Activated B cell treated with CpG ODN at 0.5 μM for 24 hours (primary cell): ENCODE data around the gene SULT4A1. TPM values are rescaled to one million over a fixed set of nuclear protein-coding genes. Genes with fewer than 3 reads are reported as not detected.
A peak's percentile ranks its signal among the peaks of the same experiment; 100 is the strongest.

Experiments
- ATAC-seq: fragments of 200-7000 bp; cut with Tn5 transposase; one replicate; pipeline ENCODE4 v1.10.0; 2021; ENCODE audit warnings: low read depth, mild to moderate bottlenecking, moderate library complexity
- CTCF ChIA-PET: fragments of 350-600 bp; sonication (Branson Sonifier 250); formaldehyde crosslinking; loops from one replicate; lab custom pipeline; 2021; ENCODE audit warnings: antibody characterized with exemption; lab: Charles Lee
- POLR2A ChIA-PET: fragments of 350-600 bp; sonication (Branson Sonifier 250); formaldehyde crosslinking; loops from one replicate; lab custom pipeline; 2021; ENCODE audit warnings: antibody characterized with exemption; lab: Charles Lee
- DNase-seq: peaks from one replicate; pipeline ENCODE4 v3.0.0; 2022
- H3K27ac Mint-ChIP-seq: one replicate; pipeline ENCODE4 v1.8.0; 2020; ENCODE audit warnings: mixed read lengths
- H3K27me3 Mint-ChIP-seq: one replicate; pipeline ENCODE4 v1.8.0; 2021; ENCODE audit warnings: mixed read lengths
- H3K36me3 Mint-ChIP-seq: one replicate; pipeline ENCODE4 v1.8.0; 2021; ENCODE audit warnings: low read depth, mixed read lengths
- H3K4me1 Mint-ChIP-seq: one replicate; pipeline ENCODE4 v1.8.0; 2021; ENCODE audit warnings: mixed read lengths
- H3K4me3 Mint-ChIP-seq: one replicate; pipeline ENCODE4 v1.8.0; 2020; ENCODE audit warnings: mild to moderate bottlenecking, mixed read lengths
- H3K9me3 Mint-ChIP-seq: one replicate; pipeline ENCODE4 v1.8.0; 2020; ENCODE audit warnings: mixed read lengths
- CTCF ChIP-seq: fragments of 200-600 bp; IDR thresholded peaks from one replicate; pipeline ENCODE4 v1.8.0; 2022; ENCODE audit warnings: antibody characterized with exemption, mild to moderate bottlenecking
- intact Hi-C: fragments of 100-400 bp; cut with micrococcal nuclease; formaldehyde crosslinking; loops from one replicate; pipeline ENCODE4 v1.15.1; 2024
- total RNA-seq: library from RNA; stranded (reverse); gene quantifications from 2 replicates; pipeline ENCODE4 v1.2.3, GENCODE V29; 2022

The SULT4A1 gene
- total RNA-seq, 1 donor from 2014 or later = not detected

DNA sequence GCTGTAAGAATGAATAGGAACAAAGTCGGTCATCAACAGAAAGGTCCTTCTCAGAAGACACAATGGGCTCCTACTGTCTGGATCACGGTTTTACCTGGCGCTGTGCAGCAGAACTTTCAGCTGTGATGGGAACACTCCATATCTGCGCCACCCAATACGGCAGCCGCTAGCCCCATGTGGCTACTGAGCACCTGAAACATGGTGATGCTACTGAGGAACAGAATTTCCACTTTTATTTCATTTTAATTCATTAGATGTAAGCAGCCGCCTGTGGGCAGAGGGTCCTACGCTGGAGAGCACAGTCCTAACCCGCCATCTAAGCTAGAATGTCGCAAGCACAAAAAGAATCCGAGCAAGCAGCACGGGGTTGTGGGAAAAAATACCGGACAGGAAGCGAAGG is 2.7 kb downstream of the SULT4A1 start:
- CTCF ChIA-PET = no interaction called here
- Mint-ChIP-seq H3K4me3 (no peak overlapping the region), H3K9me3 (peaks cover 6% of the 10 kb centered on the region), H3K36me3 (no peaks in the 10 kb centered on the region), H3K27me3 (peaks cover 28% of the 10 kb centered on the region), H3K27ac (no peak overlapping the region), H3K4me1 (peaks cover 2% of the 10 kb centered on the region)
- no peak for DNase-seq
- TF ChIP-seq CTCF = no peak
- ATAC-seq = no peak
- intact Hi-C loops = no loop called here
- POLR2A ChIA-PET = no interaction called here

DNA sequence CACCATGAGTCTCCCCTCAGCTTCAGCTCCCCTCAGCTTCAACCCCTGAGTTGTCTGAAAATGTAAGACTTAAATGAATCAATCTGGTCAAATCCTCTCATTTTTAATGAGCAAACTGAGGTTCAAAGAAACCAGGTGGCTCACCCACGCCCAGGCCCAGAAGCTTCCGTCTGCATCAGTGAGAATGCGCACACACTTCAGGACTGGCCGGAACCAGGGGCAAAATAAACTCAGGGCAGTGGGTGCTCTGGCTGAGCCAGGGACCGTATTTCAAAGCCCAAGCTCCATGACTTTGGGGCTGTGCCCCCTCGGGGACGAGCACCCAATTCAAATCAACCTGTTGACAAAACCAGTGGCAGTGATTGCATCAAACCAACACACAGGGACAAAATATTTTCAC is 3.1 kb downstream of the SULT4A1 start:
- intact Hi-C loops = no loop called here
- Mint-ChIP-seq H3K27me3 (peaks cover 28% of the 10 kb centered on the region), H3K27ac (no peak overlapping the region), H3K36me3 (no peaks in the 10 kb centered on the region), H3K4me3 (no peak overlapping the region), H3K4me1 (peaks cover 2% of the 10 kb centered on the region), H3K9me3 (peaks cover 6% of the 10 kb centered on the region)
- CTCF ChIA-PET = no interaction called here
- DNase-seq (no peak), ATAC-seq (no peak)
- TF ChIP-seq CTCF = no peak
- POLR2A ChIA-PET = no interaction called here

DNA sequence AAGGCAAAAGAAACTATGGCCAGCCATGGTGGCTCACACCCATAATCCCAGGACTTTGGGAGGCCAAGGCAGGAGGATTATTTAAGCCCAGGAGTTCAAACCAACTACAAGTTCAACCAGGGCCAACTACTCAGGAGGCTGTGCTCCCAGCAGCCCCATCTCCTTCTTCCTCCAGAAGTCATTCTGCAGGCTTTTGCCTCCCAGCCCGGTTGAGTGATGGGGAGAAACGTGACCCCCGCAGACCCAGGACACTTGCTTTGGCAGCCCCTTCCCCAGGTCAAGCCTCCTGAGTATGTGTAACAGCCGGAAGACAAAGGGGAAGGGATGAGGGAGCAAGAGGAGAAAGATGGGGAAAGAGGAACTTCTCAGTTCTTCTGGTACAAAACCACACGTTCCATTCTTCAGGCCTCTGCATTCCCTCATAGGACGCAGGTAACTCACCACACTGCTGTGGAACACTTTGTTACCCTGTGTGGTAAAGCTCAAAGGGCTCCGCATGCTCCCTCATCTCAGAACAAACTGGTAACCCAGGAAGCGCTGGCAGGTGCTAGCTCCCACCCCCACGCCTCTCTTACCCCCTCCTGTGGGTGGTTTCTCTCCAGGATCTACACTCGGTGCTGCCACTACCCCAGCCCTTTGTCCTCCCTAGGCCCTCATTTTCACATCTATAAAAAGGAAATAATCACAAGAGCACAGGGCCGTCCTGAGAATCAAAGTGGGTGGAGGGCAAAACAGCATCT is 4.0 kb downstream of the SULT4A1 start:
- Mint-ChIP-seq H3K27ac (no peak overlapping the region), H3K4me1 (peaks cover 2% of the 10 kb centered on the region), H3K27me3 (peaks cover 28% of the 10 kb centered on the region), H3K4me3 (no peak overlapping the region), H3K9me3 (peaks cover 6% of the 10 kb centered on the region), H3K36me3 (no peaks in the 10 kb centered on the region)
- DNase-seq (peak; percentile 3), ATAC-seq (no peak)
- ChIA-PET CTCF (no interaction called here), POLR2A (no interaction called here)
- intact Hi-C loops = no loop called here
- no peak for TF ChIP-seq CTCF

- POLR2A ChIA-PET = no interaction called here
- ATAC-seq (no peak), DNase-seq (no peak)
- CTCF ChIA-PET = no interaction called here
- H3K27ac Mint-ChIP-seq = no peak overlapping the region
- peaks cover 26% of the 10 kb centered on the region for H3K27me3 Mint-ChIP-seq
- no peak for TF ChIP-seq CTCF
- H3K9me3 Mint-ChIP-seq = peaks cover 6% of the 10 kb centered on the region
- no peaks in the 10 kb centered on the region for H3K4me1 Mint-ChIP-seq
- no peaks in the 10 kb centered on the region for H3K36me3 Mint-ChIP-seq
- intact Hi-C loops = no loop called here
- H3K4me3 Mint-ChIP-seq = no peak overlapping the region
These were observed 4.9 kb downstream of the SULT4A1 start for GRCh38 chr22:43857367-43857766.

- ChIA-PET POLR2A (no interaction called here), CTCF (no interaction called here)
- TF ChIP-seq CTCF = no peak
- H3K27me3 Mint-ChIP-seq = peaks cover 19% of the 10 kb centered on the region
- peaks cover 6% of the 10 kb centered on the region for H3K9me3 Mint-ChIP-seq
- ATAC-seq = no peak
- no peaks in the 10 kb centered on the region for H3K36me3 Mint-ChIP-seq
- H3K27ac Mint-ChIP-seq = no peak overlapping the region
- intact Hi-C loops = no loop called here
- H3K4me1 Mint-ChIP-seq = no peaks in the 10 kb centered on the region
- H3K4me3 Mint-ChIP-seq = no peak overlapping the region
- no peak for DNase-seq
These were observed 6.9 kb downstream of the SULT4A1 start for GRCh38 chr22:43855431-43855830.
